Adrenal gland (tissue), 12 donors: ENCODE results near the gene KCTD19. TPM values are rescaled to one million over a fixed set of nuclear protein-coding genes. Genes with fewer than 3 reads are reported as not detected.

Experiments
- DNase-seq, 7 donors: peaks; one replicate each; pipeline ENCODE4 v3.0.0-alpha.2; 2019 to 2020
- H3K27ac ChIP-seq, 5 donors: fragments of 200-600 bp; sonication (generic) in 4 of 5; 1 replicate in 3 of 5; 2 replicates in 2 of 5; pipeline versions ENCODE4 v1.5.1 to v1.8.0; 2016 to 2020; ENCODE audit warnings: mild to moderate bottlenecking in 1 of 5
- H3K27me3 ChIP-seq: fragments of 200-600 bp; 2 replicates; pipeline ENCODE4 v1.8.0; 2021
- H3K36me3 ChIP-seq, 2 donors: fragments of 200-600 bp; replicated peaks in 1 of 2; 1 replicate in 1 of 2; 2 replicates in 1 of 2; pipeline versions ENCODE4 v1.5.1 to v1.8.0; 2018 to 2022
- H3K4me1 ChIP-seq, 2 donors: fragments of 200-600 bp; replicated peaks in 1 of 2; 1 replicate in 1 of 2; 2 replicates in 1 of 2; pipeline versions ENCODE4 v1.5.1 to v1.8.0; 2018 to 2021
- H3K4me3 ChIP-seq, 4 donors: fragments of 200-600 bp; sonication (generic) in 3 of 4; one replicate each; pipeline ENCODE4 v1.5.1; 2016 to 2018
- H3K9me3 ChIP-seq, 3 donors: fragments of 200-600 bp; sonication (generic) in 1 of 3; replicated peaks in 1 of 3; 1 replicate in 2 of 3; 2 replicates in 1 of 3; pipeline versions ENCODE4 v1.5.1 to v1.8.0; 2016 to 2021
- CTCF ChIP-seq, 6 experiments: fragments of 450-650 bp in 4 of 6; fragments of 200-600 bp in 2 of 6; sonication (generic) in 1 of 6; IDR thresholded peaks; 1 replicate in 5 of 6; 2 replicates in 1 of 6; pipeline versions ENCODE4 v1.5.1 to v1.8.0; 2016 to 2021; ENCODE audit warnings: antibody characterized with exemption in 6 of 6, mild to moderate bottlenecking in 2 of 6, moderate library complexity in 1 of 6
- POLR2A ChIP-seq, 2 donors: fragments of 450-650 bp; IDR thresholded peaks; one replicate each; pipeline ENCODE4 v1.6.1; 2017; ENCODE audit warnings: antibody characterized with exemption in 2 of 2, mild to moderate bottlenecking in 2 of 2, moderate library complexity in 1 of 2
- WGBS, 4 donors: extraction: QIAGEN DNeasy Blood & Tissue Kit in 2 of 4; methylation state at CpG; one replicate each; pipeline versions ENCODE4 v1.1.5 to v1.1.7; 2013 to 2017; 5-methylcytosine and 5-hydroxymethylcytosine counted together
- intact Hi-C, 2 donors: fragments of 100-400 bp; cut with DNase I; formaldehyde crosslinking; loops; one replicate each; pipeline versions ENCODE4 v1.14.1 to v1.15.0; 2022 to 2023
- polyA plus RNA-seq, 3 donors: library from polyadenylated mRNA; stranded (reverse); fragments of 200-250 nt in 2 of 3; fragments of 350-450 nt in 1 of 3; fragmentation: Illumina TruSeq in 1 of 3; extraction: RNeasy Lipid Tissue Mini Kit (QIAGEN cat#74804) in 1 of 3; gene quantifications; one replicate each; pipeline ENCODE4 v1.2.3, GENCODE V29; 2013 to 2014
- total RNA-seq, 9 donors: library from RNA; depleted of rRNA in 4 of 9; stranded (reverse); fragments of >200 nt in 4 of 9; fragments of 120-200 nt in 1 of 9; fragmentation: NEBNext Ultra II Directional in 1 of 9; extraction: Animal tissue kit (Norgen Biotek cat#: 25700) in 1 of 9; gene quantifications; one replicate each; pipeline versions ENCODE4 v1.1.0 to v1.2.4, GENCODE V29; 2013 to 2023
- donor health status: healthy with polysubstance abuse.
- donor health status: Bipolar disorder and iron deficiency.
- donor health status: DM: yes; HTN: yes; CAD: no.
- donor health status: DM: no; HTN: no; CAD: no.
- donor health status: DM: no; HTN: no; CAD: no.
- donor health status: DM: yes; HTN: yes; CAD: no.

The KCTD19 gene
- total and polyA plus RNA-seq, 12 donors = 0.04 to 3.2 (median 0.18) TPM; not detected in 7

GRCh38 chr16:67268136-67268579, 58.4 kb downstream of the KCTD19 start:
- WGBS, 4 donors = 26 to 45% (median 32%) methylated on average over 5 of the region's 5 CpGs
- Histone ChIP-seq H3K9me3 (no peaks in the 10 kb centered on the region), H3K4me1 (no peaks in the 10 kb centered on the region), H3K27ac (peak overlapping the region in 1 of 5 donors; percentile 5), H3K36me3 (no peaks in the 10 kb centered on the region), H3K4me3 (no peak overlapping the region), H3K27me3 (peaks cover 3% of the 10 kb centered on the region)
- TF ChIP-seq CTCF (IDR thresholded peaks at IDR 0.05) = no peak
- TF ChIP-seq POLR2A (IDR thresholded peaks at IDR 0.05) = peak in 1 of 2 donors; percentile 37
- intact Hi-C loops = no loop called here
- peak; percentile 78 to 96 (median 94) for DNase-seq

DNA sequence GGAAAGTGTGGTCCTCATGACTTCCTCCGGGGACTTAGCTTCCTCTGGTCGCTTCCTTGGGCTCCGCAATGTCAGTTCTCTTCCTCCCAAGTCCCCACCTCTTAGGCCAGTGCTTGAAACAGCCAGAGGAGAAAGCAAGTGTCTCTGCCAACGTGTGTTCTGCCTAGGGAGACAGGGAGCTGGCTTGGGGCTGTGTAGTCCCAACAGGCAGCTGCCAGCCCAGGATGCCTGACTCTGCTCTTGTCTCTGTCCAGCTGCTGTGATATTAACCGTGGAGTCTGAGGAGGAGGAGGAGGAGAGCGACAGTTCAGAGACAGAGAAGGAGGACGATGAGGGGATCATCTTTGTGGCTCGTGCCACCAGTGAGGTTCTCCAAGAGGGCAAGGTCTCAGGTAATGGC, 60.7 kb downstream of the KCTD19 start:
- Histone ChIP-seq H3K4me3 (no peak overlapping the region), H3K4me1 (no peaks in the 10 kb centered on the region), H3K27me3 (peaks cover 5% of the 10 kb centered on the region), H3K36me3 (no peaks in the 10 kb centered on the region), H3K9me3 (no peaks in the 10 kb centered on the region), H3K27ac (no peak overlapping the region)
- TF ChIP-seq CTCF (IDR thresholded peaks at IDR 0.05) (no peak), POLR2A (IDR thresholded peaks at IDR 0.05) (no peak)
- DNase-seq = no peak
- intact Hi-C loops = no loop called here
- 69 to 71% (median 70%) methylated on average over 6 to 8 of the region's 8 CpGs for WGBS, 4 donors

GRCh38 chr16:67264866-67265265, 61.7 kb downstream of the KCTD19 start:
- TF ChIP-seq CTCF (IDR thresholded peaks at IDR 0.05) (no peak), POLR2A (IDR thresholded peaks at IDR 0.05) (no peak)
- Histone ChIP-seq H3K4me3 (no peak overlapping the region), H3K9me3 (no peaks in the 10 kb centered on the region), H3K27me3 (peaks cover 5% of the 10 kb centered on the region), H3K27ac (no peak overlapping the region), H3K4me1 (no peaks in the 10 kb centered on the region), H3K36me3 (no peaks in the 10 kb centered on the region)
- peak in 1 of 7 donors; percentile 4 for DNase-seq
- 84 to 89% (median 88%) methylated on average over 5 of the region's 5 CpGs for WGBS, 4 donors
- intact Hi-C loops = no loop called here

- WGBS, 4 donors = 81 to 90% (median 82%) methylated on average over 6 to 9 of the region's 9 CpGs
- intact Hi-C loops = no loop called here
Measured at GRCh38 chr16:67264277-67264676, 62.3 kb downstream of the KCTD19 start.

More at GRCh38 chr16:67264277-67264676, 62.3 kb downstream of the KCTD19 start:
- Histone ChIP-seq H3K27ac (no peak overlapping the region), H3K36me3 (no peaks in the 10 kb centered on the region), H3K4me3 (no peak overlapping the region), H3K4me1 (no peaks in the 10 kb centered on the region), H3K9me3 (no peaks in the 10 kb centered on the region), H3K27me3 (peaks cover 5% of the 10 kb centered on the region)
- TF ChIP-seq POLR2A (IDR thresholded peaks at IDR 0.05) (no peak), CTCF (IDR thresholded peaks at IDR 0.05) (no peak)
- DNase-seq = peak in 1 of 7 donors; percentile 4
